ENCODE data around the gene CLCN4.

The CLCN4 gene

GRCh38 chrX:10156199-10157031, at the start of gene CLCN4:
CLCN4 (plus strand) TSS chrX:10156975; CDS start chrX:10185033, 28,058 bp downstream.
- no peaks in the 10 kb centered on the region for H4K20me1 ChIP-seq (ENCODE audit: insufficient read depth)
- H3K9ac ChIP-seq, result no peak within 1 kb of the TSS
- H3K79me2 ChIP-seq (ENCODE audit: insufficient read depth, low read depth), result no peaks in the 10 kb centered on the region
- no peaks in the 10 kb centered on the region for H3K27me3 ChIP-seq (ENCODE audit: insufficient read depth, low read depth)
- H3K4me2 ChIP-seq, result no peak within 1 kb of the TSS
- no peak within 1 kb of the TSS for H3K27ac ChIP-seq
- no peaks in the 10 kb centered on the region for H3K36me3 ChIP-seq (ENCODE audit: insufficient read depth)
- TF ChIP-seq, protein P1, sequence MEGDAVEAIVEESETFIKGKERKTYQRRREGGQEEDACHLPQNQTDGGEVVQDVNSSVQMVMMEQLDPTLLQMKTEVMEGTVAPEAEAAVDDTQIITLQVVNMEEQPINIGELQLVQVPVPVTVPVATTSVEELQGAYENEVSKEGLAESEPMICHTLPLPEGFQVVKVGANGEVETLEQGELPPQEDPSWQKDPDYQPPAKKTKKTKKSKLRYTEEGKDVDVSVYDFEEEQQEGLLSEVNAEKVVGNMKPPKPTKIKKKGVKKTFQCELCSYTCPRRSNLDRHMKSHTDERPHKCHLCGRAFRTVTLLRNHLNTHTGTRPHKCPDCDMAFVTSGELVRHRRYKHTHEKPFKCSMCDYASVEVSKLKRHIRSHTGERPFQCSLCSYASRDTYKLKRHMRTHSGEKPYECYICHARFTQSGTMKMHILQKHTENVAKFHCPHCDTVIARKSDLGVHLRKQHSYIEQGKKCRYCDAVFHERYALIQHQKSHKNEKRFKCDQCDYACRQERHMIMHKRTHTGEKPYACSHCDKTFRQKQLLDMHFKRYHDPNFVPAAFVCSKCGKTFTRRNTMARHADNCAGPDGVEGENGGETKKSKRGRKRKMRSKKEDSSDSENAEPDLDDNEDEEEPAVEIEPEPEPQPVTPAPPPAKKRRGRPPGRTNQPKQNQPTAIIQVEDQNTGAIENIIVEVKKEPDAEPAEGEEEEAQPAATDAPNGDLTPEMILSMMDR (conservative IDR thresholded peaks at IDR 0.05; ENCODE audit: low read depth, low read length), result no peak
- H2AFZ ChIP-seq (ENCODE audit: low read depth), result no peak within 1 kb of the TSS
- H3K4me3 ChIP-seq (IDR thresholded peaks at IDR 0.05; ENCODE audit: insufficient read depth, low read depth, low read length), result no peak within 1 kb of the TSS
- no peaks in the 10 kb centered on the region for H3K4me1 ChIP-seq (ENCODE audit: low read depth, poor library complexity, severe bottlenecking)

- Histone ChIP-seq H3K27me3 (ENCODE audit: insufficient read depth, low read depth) (no peaks in the 10 kb centered on the region), H3K4me1 (ENCODE audit: low read depth, poor library complexity, severe bottlenecking) (peaks cover 60% of the 10 kb centered on the region), H3K27ac (peak overlapping the region; percentile 36; the same call in 1 of the 2 replicates), H3K4me3 (IDR thresholded peaks at IDR 0.05; ENCODE audit: insufficient read depth, low read depth, low read length) (no peak overlapping the region), H3K4me2 (peak overlapping the region; percentile 33; the same call in 1 of the 2 replicates), H2AFZ (ENCODE audit: low read depth) (no peak overlapping the region), H3K36me3 (ENCODE audit: insufficient read depth) (no peaks in the 10 kb centered on the region), H3K79me2 (ENCODE audit: insufficient read depth, low read depth) (no peaks in the 10 kb centered on the region), H4K20me1 (ENCODE audit: insufficient read depth) (no peaks in the 10 kb centered on the region), H3K9ac (no peak overlapping the region)
- TF ChIP-seq, protein P1 (conservative IDR thresholded peaks at IDR 0.05; ENCODE audit: low read depth, low read length), result no peak
Measured at GRCh38 chrX:10107483-10107882, 49.3 kb upstream of the CLCN4 start.

DNA sequence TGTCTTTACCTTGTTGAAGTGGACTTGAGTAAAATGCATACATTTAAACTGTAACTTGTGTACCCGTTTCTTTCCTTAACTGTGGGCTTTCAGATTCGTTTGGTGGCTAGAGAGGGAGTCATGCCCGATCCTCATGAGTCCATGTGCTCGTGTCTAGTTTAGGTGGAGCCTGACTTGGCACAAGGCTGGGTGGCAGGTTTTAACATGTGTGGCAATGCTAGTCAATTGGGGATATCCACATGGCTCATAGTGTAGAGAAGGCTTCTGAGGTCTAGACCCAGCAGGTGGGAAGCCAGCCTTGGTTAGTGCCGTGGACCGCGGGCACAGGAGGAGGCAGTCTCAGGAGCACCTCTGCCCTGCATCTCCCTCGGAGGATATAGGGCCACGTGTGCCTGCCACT, 48.5 kb upstream of the CLCN4 start:
- peak overlapping the region; percentile 100; the same call in 1 of the 2 replicates for H3K27ac ChIP-seq
- no peak overlapping the region for H3K4me3 ChIP-seq (IDR thresholded peaks at IDR 0.05; ENCODE audit: insufficient read depth, low read depth, low read length)
- H3K4me1 ChIP-seq (ENCODE audit: low read depth, poor library complexity, severe bottlenecking), result peaks cover 68% of the 10 kb centered on the region
- H4K20me1 ChIP-seq (ENCODE audit: insufficient read depth), result no peaks in the 10 kb centered on the region
- no peak overlapping the region for H2AFZ ChIP-seq (ENCODE audit: low read depth)
- H3K9ac ChIP-seq, result no peak overlapping the region
- TF ChIP-seq, protein P1 (conservative IDR thresholded peaks at IDR 0.05; ENCODE audit: low read depth, low read length), result no peak
- peaks cover 8% of the 10 kb centered on the region; the same call in 1 of the 2 replicates for H3K79me2 ChIP-seq (ENCODE audit: insufficient read depth, low read depth)
- peak overlapping the region; percentile 33; the same call in 1 of the 2 replicates for H3K4me2 ChIP-seq
- H3K27me3 ChIP-seq (ENCODE audit: insufficient read depth, low read depth), result no peaks in the 10 kb centered on the region
- H3K36me3 ChIP-seq (ENCODE audit: insufficient read depth), result no peaks in the 10 kb centered on the region

DNA sequence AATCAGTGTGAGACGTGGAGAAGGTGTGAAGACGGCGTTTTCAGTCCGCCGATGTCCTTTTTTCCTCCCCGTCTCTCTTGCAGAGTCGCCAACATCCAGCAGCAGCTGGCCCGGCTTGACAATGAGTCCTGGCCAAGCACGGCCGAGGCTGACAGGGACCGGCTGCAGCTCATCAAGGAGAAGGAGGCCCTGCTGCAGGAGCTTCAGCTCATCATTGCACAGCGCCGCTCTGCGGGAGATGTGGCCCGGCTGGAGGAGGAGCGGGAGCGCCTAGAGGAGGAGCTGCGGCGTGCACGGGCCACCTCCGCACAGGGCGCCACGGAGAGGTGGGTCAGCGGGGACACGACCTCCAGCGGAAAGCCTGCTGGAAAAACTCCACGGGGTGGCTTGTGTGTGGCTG, 47.1 kb upstream of the CLCN4 start:
- peak overlapping the region; percentile 100 for H3K4me2 ChIP-seq
- H3K4me1 ChIP-seq (ENCODE audit: low read depth, poor library complexity, severe bottlenecking), result peaks cover 81% of the 10 kb centered on the region
- H3K27me3 ChIP-seq (ENCODE audit: insufficient read depth, low read depth), result no peaks in the 10 kb centered on the region
- no peak overlapping the region for H3K4me3 ChIP-seq (IDR thresholded peaks at IDR 0.05; ENCODE audit: insufficient read depth, low read depth, low read length)
- H3K36me3 ChIP-seq (ENCODE audit: insufficient read depth), result no peaks in the 10 kb centered on the region
- TF ChIP-seq, protein P1 (conservative IDR thresholded peaks at IDR 0.05; ENCODE audit: low read depth, low read length), result no peak
- no peak overlapping the region; the same call in 1 of the 2 replicates for H3K9ac ChIP-seq
- H4K20me1 ChIP-seq (ENCODE audit: insufficient read depth), result no peaks in the 10 kb centered on the region
- peaks cover 20% of the 10 kb centered on the region; the same call in 1 of the 2 replicates for H3K79me2 ChIP-seq (ENCODE audit: insufficient read depth, low read depth)
- no peak overlapping the region for H2AFZ ChIP-seq (ENCODE audit: low read depth)
- H3K27ac ChIP-seq, result peak overlapping the region; percentile 100
